H1 (cell line): Measurements from ENCODE around the gene ZC3H18. TPM values are rescaled to one million over a fixed set of nuclear protein-coding genes. Genes with fewer than 3 reads are reported as not detected.

ENCODE experiments used
- CTCF ChIA-PET: fragments of 300-600 bp; sonication (Branson Sonifier 250); formaldehyde crosslinking; loops from one replicate; lab custom pipeline; 2021; ENCODE audit not compliant: partially characterized antibody; lab: Charles Lee
- POLR2A ChIA-PET: fragments of 300-600 bp; sonication (Branson Sonifier 250); formaldehyde crosslinking; loops from one replicate; lab custom pipeline; 2021; ENCODE audit warnings: inconsistent platforms; ENCODE audit not compliant: partially characterized antibody; lab: Charles Lee
- DNase-seq, 2 experiments: peaks; one replicate each; pipeline versions ENCODE4 v3.0.0 to v3.0.0-alpha.2; 2010 to 2022; ENCODE audit warnings: low spot score in 2 of 2, low read depth in 1 of 2, mixed read lengths in 1 of 2
- FAIRE-seq: peaks from 2 replicates; lab custom pipeline; 2011; peaks lifted over from hg19 to GRCh38; lab: Jason Lieb, UNC
- H2AFZ ChIP-seq: 2 replicates; pipeline ENCODE4 v1.8.1; 2012; ENCODE audit warnings: low read length, inconsistent platforms
- H2AK5ac ChIP-seq: 2 replicates; pipeline ENCODE4 v1.6.1; 2013; ENCODE audit warnings: low read depth, low read length
- H2BK120ac ChIP-seq: replicated peaks from 2 replicates; pipeline ENCODE3; 2013; ENCODE audit warnings: low read depth, low read length, inconsistent platforms
- H2BK12ac ChIP-seq: 2 replicates; pipeline ENCODE4 v1.6.1; 2013; ENCODE audit warnings: low read depth, low read length
- H2BK15ac ChIP-seq: 2 replicates; pipeline ENCODE4 v1.6.1; 2013; ENCODE audit warnings: low read length
- H2BK20ac ChIP-seq: 2 replicates; pipeline ENCODE4 v1.6.1; 2013; ENCODE audit warnings: low read length
- H2BK5ac ChIP-seq: 2 replicates; pipeline ENCODE4 v1.6.1; 2013; ENCODE audit warnings: low read depth, low read length
- H3K14ac ChIP-seq: 2 replicates; pipeline ENCODE4 v1.6.1; 2013; ENCODE audit warnings: inconsistent platforms; ENCODE audit not compliant: insufficient read length
- H3K18ac ChIP-seq: 2 replicates; pipeline ENCODE4 v1.6.1; 2013; ENCODE audit warnings: low read length; ENCODE audit errors: extremely low read depth
- H3K23ac ChIP-seq: 2 replicates; pipeline ENCODE4 v1.6.1; 2013; ENCODE audit warnings: inconsistent platforms; ENCODE audit not compliant: insufficient read length
- H3K23me2 ChIP-seq: 2 replicates; pipeline ENCODE4 v1.6.1; 2013; ENCODE audit warnings: low read depth, low read length
- H3K27ac ChIP-seq: 2 replicates; pipeline ENCODE4 v1.6.1; 2011; ENCODE audit warnings: low read depth, low read length, inconsistent platforms
- H3K27me3 ChIP-seq, 4 experiments: replicated peaks in 1 of 4; 1 replicate in 1 of 4; 2 replicates in 3 of 4; pipeline versions ENCODE4 v1.6.1 to v1.8.1; 2011 to 2013; ENCODE audit warnings: low read length in 3 of 4, mild to moderate bottlenecking in 3 of 4, inconsistent platforms in 2 of 4, mixed read lengths in 2 of 4, moderate library complexity in 1 of 4; ENCODE audit not compliant: control insufficient read depth in 3 of 4, insufficient read depth in 3 of 4; ENCODE audit errors: extremely low read depth in 1 of 4
- H3K36me3 ChIP-seq, 4 experiments: 2 replicates each; pipeline versions ENCODE4 v1.6.1 to v1.8.1; 2011 to 2013; ENCODE audit warnings: mild to moderate bottlenecking in 4 of 4, low read length in 3 of 4, moderate library complexity in 2 of 4, control low read depth in 1 of 4, inconsistent platforms in 1 of 4; ENCODE audit not compliant: insufficient read depth in 4 of 4, control insufficient read depth in 2 of 4
- H3K4ac ChIP-seq: replicated peaks from 2 replicates; pipeline ENCODE3; 2013; ENCODE audit warnings: low read length, low read depth, mixed read lengths, inconsistent platforms; ENCODE audit not compliant: insufficient read length
- H3K4me1 ChIP-seq, 4 experiments: replicated peaks in 1 of 4; 1 replicate in 1 of 4; 2 replicates in 3 of 4; pipeline versions ENCODE4 v1.6.1 to v1.8.1; 2011 to 2013; ENCODE audit warnings: low read length in 3 of 4, inconsistent platforms in 2 of 4, mixed read lengths in 1 of 4; ENCODE audit not compliant: insufficient read depth in 4 of 4, control insufficient read depth in 3 of 4
- H3K4me2 ChIP-seq, 2 experiments: 2 replicates each; pipeline versions ENCODE4 v1.6.1 to v1.8.1; 2011 to 2013; ENCODE audit warnings: low read depth in 2 of 2, low read length in 2 of 2, control low read depth in 1 of 2, inconsistent platforms in 1 of 2, mild to moderate bottlenecking in 1 of 2; ENCODE audit not compliant: insufficient read depth in 1 of 2
- H3K4me3 ChIP-seq, 4 experiments: fragments of 200-600, 300-600 bp in 1 of 4; sonication (generic), shearing (Covaris generic), sonication (Bioruptor Twin) in 1 of 4; 2 replicates each; pipeline versions ENCODE4 v1.5.1 to v1.8.1; 2011 to 2016; ENCODE audit warnings: low read length in 4 of 4, low read depth in 3 of 4, control low read depth in 2 of 4, inconsistent platforms in 2 of 4, mild to moderate bottlenecking in 2 of 4, mixed read lengths in 1 of 4, moderate library complexity in 1 of 4; ENCODE audit not compliant: insufficient read depth in 2 of 4; ENCODE audit errors: extremely low read depth in 1 of 4
- H3K56ac ChIP-seq: replicated peaks from 2 replicates; pipeline ENCODE3; 2013; ENCODE audit warnings: low read depth, mild to moderate bottlenecking, mixed read lengths, low read length, inconsistent platforms; ENCODE audit not compliant: insufficient read length
- H3K79me1 ChIP-seq: 2 replicates; pipeline ENCODE4 v1.6.1; 2013; ENCODE audit warnings: low read depth, low read length, control low read depth
- H3K79me2 ChIP-seq, 2 experiments: 2 replicates each; pipeline versions ENCODE4 v1.6.1 to v1.8.1; 2012 to 2013; ENCODE audit warnings: low read length in 2 of 2, mild to moderate bottlenecking in 2 of 2, inconsistent platforms in 1 of 2; ENCODE audit not compliant: insufficient read depth in 2 of 2, control insufficient read depth in 1 of 2
- H3K9ac ChIP-seq, 4 experiments: replicated peaks in 1 of 4; 1 replicate in 1 of 4; 2 replicates in 3 of 4; pipeline versions ENCODE4 v1.6.1 to v1.8.1; 2011 to 2013; ENCODE audit warnings: low read depth in 3 of 4, low read length in 3 of 4, control low read depth in 2 of 4, mild to moderate bottlenecking in 2 of 4, moderate library complexity in 2 of 4, inconsistent platforms in 1 of 4; ENCODE audit errors: extremely low read depth in 1 of 4
- H3K9me3 ChIP-seq, 2 experiments: 2 replicates each; pipeline versions ENCODE4 v1.6.1 to v1.8.1; 2012 to 2013; ENCODE audit warnings: mild to moderate bottlenecking in 2 of 2, moderate library complexity in 2 of 2, control low read depth in 1 of 2, inconsistent platforms in 1 of 2, low read depth in 1 of 2, low read length in 1 of 2, mixed read lengths in 1 of 2; ENCODE audit not compliant: insufficient read depth in 2 of 2
- H4K20me1 ChIP-seq, 2 experiments: replicated peaks in 1 of 2; 2 replicates each; pipeline versions ENCODE3 to v1.8.1; 2011 to 2013; ENCODE audit warnings: inconsistent platforms in 2 of 2, low read length in 2 of 2, mild to moderate bottlenecking in 1 of 2; ENCODE audit not compliant: insufficient read depth in 2 of 2, control insufficient read depth in 1 of 2
- H4K5ac ChIP-seq: 2 replicates; pipeline ENCODE4 v1.6.1; 2013; ENCODE audit warnings: low read length, low read depth, mixed read lengths, inconsistent platforms; ENCODE audit not compliant: insufficient read length
- H4K8ac ChIP-seq: 2 replicates; pipeline ENCODE4 v1.8.0; 2013; ENCODE audit warnings: mild to moderate bottlenecking, moderate library complexity, low read length, inconsistent platforms; ENCODE audit not compliant: insufficient read depth; ENCODE audit errors: extremely low read depth
- H4K91ac ChIP-seq: replicated peaks from 2 replicates; pipeline ENCODE3; 2013; ENCODE audit warnings: low read length, mixed read lengths, inconsistent platforms; ENCODE audit not compliant: insufficient read length
- CBX8 ChIP-seq: fragments of 300-800, 300-1000 bp; sonication (generic); IDR thresholded peaks from 2 replicates; pipeline ENCODE4 v1.7.1; 2016; ENCODE audit warnings: low read depth, low read length, borderline replicate concordance
- JUND ChIP-seq: IDR thresholded peaks from 2 replicates; pipeline ENCODE4 v1.6.1; 2011; ENCODE audit warnings: mild to moderate bottlenecking, improper control_type of control experiment, low read length
- KDM4A ChIP-seq: IDR thresholded peaks from one replicate; pipeline ENCODE4 v1.7.1; 2012; ENCODE audit warnings: low read depth, mild to moderate bottlenecking, moderate library complexity, low read length, inconsistent platforms; ENCODE audit not compliant: severe bottlenecking
- SP2 ChIP-seq: IDR thresholded peaks from 2 replicates; pipeline ENCODE4 v1.6.1; 2012; ENCODE audit warnings: mild to moderate bottlenecking, low read length, inconsistent platforms
- WGBS, 2 experiments: shearing (Covaris generic) in 1 of 2; methylation state at CpG; one replicate each; pipeline versions ENCODE4 v1.1.6 to v1.1.7; 2013 to 2015; ENCODE audit warnings: low lambda C conversion rate in 2 of 2, mixed read lengths in 2 of 2, inconsistent platforms in 1 of 2, low coverage in 1 of 2, missing lambda C conversion rate in 1 of 2; ENCODE audit not compliant: insufficient replicate concordance in 2 of 2, insufficient coverage in 1 of 2, insufficient read length in 1 of 2; ENCODE audit errors: extremely low coverage in 1 of 2, missing lambda C conversion rate in 1 of 2; 5-methylcytosine and 5-hydroxymethylcytosine counted together
- polyA plus RNA-seq, 7 experiments: library from polyadenylated mRNA; depleted of rRNA in 3 of 7; stranded (reverse) in 5 of 7; unstranded in 2 of 7; fragments of >200 nt in 5 of 7; fragments of 200-250 nt in 2 of 7; gene quantifications; 1 replicate in 5 of 7; 2 replicates in 1 of 7; 4 replicates in 1 of 7; pipeline versions ENCODE4 v1.2.1 to v1.2.3, GENCODE V29; 2011 to 2013; ENCODE audit warnings: missing spikeins in 2 of 7, mixed read lengths in 2 of 7
- total RNA-seq: library from RNA; stranded (reverse); fragmentation: NEBNext Ultra II Directional; extraction: Animal tissue kit (Norgen Biotek cat#: 25700); gene quantifications from 2 replicates; pipeline ENCODE4 v1.2.1, GENCODE V29; 2021

Gene ZC3H18
- total and polyA plus RNA-seq, 2 of the 8 experiments (the other 6 are each of a cell fraction or from before 2014, with no cell fraction given): 12.1 to 73.2 TPM

DNA sequence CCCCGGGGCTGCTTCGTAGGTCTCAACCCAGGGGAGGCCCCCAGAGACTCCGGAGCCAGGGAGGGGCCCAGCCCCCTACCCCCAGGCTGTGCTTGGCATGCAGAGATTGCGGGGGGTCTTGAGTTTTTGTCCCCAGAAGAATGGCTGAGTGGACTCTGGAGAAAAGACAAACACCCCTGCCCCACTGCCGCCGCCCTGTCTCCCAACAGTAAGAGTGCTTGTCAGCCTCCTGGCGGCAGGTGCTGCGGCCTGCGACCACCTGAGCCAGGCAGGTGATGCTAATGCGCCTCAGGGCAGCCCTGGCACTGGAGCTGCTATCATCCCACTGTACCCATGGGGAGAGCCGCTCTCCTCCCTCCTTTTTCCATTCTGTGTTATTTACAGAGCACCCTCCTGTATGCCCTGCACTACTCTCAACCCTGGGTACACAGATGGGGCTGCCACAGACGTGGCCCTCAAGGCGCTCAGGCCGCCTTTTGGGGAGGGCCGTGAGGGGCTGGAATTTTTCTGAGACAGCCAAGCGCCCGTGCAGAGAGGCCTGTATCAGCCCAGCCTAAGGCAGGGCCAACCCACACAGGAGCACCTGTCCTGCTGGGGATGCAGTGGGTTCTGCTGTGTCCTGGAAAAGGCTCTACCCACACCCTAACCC, 65.6 kb downstream of the ZC3H18 start:
- H2BK120ac ChIP-seq: no peak overlapping the region
- no peaks in the 10 kb centered on the region for H3K79me2 ChIP-seq
- FAIRE-seq (no peak), DNase-seq (no peak)
- no peak overlapping the region for H3K14ac ChIP-seq
- H2AFZ ChIP-seq: no peak overlapping the region
- H3K4me3 ChIP-seq: no peak overlapping the region
- H2BK12ac ChIP-seq: peak overlapping the region; percentile 39; the same call in 1 of the 2 replicates
- no peak overlapping the region for H4K91ac ChIP-seq
- 91% methylated on average over 17 of the region's 17 CpGs; no CpG with 5 or more reads in 1 of the 2 experiments for WGBS, 2 experiments
- H3K27ac ChIP-seq: no peak overlapping the region
- H3K23me2 ChIP-seq: peaks cover 10% of the 10 kb centered on the region
- peaks cover 0 to 4% (median 1%) of the 10 kb centered on the region in 4 experiments; a peak in 2 of 7 replicates for H3K27me3 ChIP-seq
- H3K4me2 ChIP-seq: peak overlapping the region in 1 of 2 experiments; percentile 60; a peak in 2 of 4 replicates
- H2BK5ac ChIP-seq: no peak overlapping the region; the same call in 1 of the 2 replicates
- H3K23ac ChIP-seq: no peak overlapping the region
- no peak overlapping the region for H2BK15ac ChIP-seq
- H3K9me3 ChIP-seq: no peaks in the 10 kb centered on the region
- no peak overlapping the region for H3K18ac ChIP-seq
- no peak overlapping the region; the same call in 1 of the 2 replicates for H2AK5ac ChIP-seq
- H3K79me1 ChIP-seq: no peaks in the 10 kb centered on the region
- H4K20me1 ChIP-seq: peaks cover 0 to 3% of the 10 kb centered on the region in 2 experiments
- no peak overlapping the region for H3K4ac ChIP-seq
- no peak overlapping the region for H2BK20ac ChIP-seq
- no peak overlapping the region for H3K56ac ChIP-seq
- H3K36me3 ChIP-seq: peaks cover 0 to 12% (median 5%) of the 10 kb centered on the region in 4 experiments; a peak in 3 of 8 replicates
- peaks cover 5 to 49% (median 31%) of the 10 kb centered on the region in 4 experiments for H3K4me1 ChIP-seq
- ChIA-PET POLR2A (interaction anchor here (1.1 kb wide), 1 partner anchor 19 kb away, joined by 3 read pairs; no protein-coding TSS in a partner anchor), CTCF (interaction anchor here (2.3 kb wide), 1 partner anchor 36 kb away, joined by 12 read pairs; no protein-coding TSS in a partner anchor)
- H3K9ac ChIP-seq: no peak overlapping the region
- no peak overlapping the region for H4K8ac ChIP-seq
- no peak overlapping the region for H4K5ac ChIP-seq
- TF ChIP-seq SP2 (no peak), JUND (no peak), KDM4A (no peak), CBX8 (no peak)
